ENCODE results near the gene C1QTNF5. TPM values are rescaled to one million over a fixed set of nuclear protein-coding genes. Genes with fewer than 3 reads are reported as not detected.

The C1QTNF5 gene
- total RNA-seq, 1 experiment from 2014 or later, result not detected

GRCh38 chr11:119374632-119375336, 34.1 kb upstream of the C1QTNF5 start:
- no peaks in the 10 kb centered on the region for H3K9me3 ChIP-seq
- H3K27me3 ChIP-seq, result no peaks in the 10 kb centered on the region
- DNase-seq, result peak; percentile 51
- no peak overlapping the region for H3K4me3 ChIP-seq
- H3K36me3 ChIP-seq, result peaks cover 15% of the 10 kb centered on the region

GRCh38 chr11:119373921-119374631, 33.4 kb upstream of the C1QTNF5 start:
- Histone ChIP-seq H3K36me3 (peaks cover 19% of the 10 kb centered on the region), H3K9me3 (no peaks in the 10 kb centered on the region), H3K27me3 (no peaks in the 10 kb centered on the region), H3K4me3 (no peak overlapping the region)
- peak; percentile 61 for DNase-seq

GRCh38 chr11:119373059-119373920, 32.6 kb upstream of the C1QTNF5 start:
- peaks cover 19% of the 10 kb centered on the region for H3K36me3 ChIP-seq
- H3K27me3 ChIP-seq, result no peaks in the 10 kb centered on the region
- DNase-seq, result no peak

GRCh38 chr11:119372260-119373058, 31.8 kb upstream of the C1QTNF5 start:
- H3K9me3 ChIP-seq, result no peaks in the 10 kb centered on the region
- no peak for DNase-seq
- H3K4me3 ChIP-seq, result no peak overlapping the region

More at GRCh38 chr11:119373059-119373920, 32.6 kb upstream of the C1QTNF5 start:
- no peaks in the 10 kb centered on the region for H3K9me3 ChIP-seq
- H3K4me3 ChIP-seq, result no peak overlapping the region

GRCh38 chr11:119371778-119372182, 31.1 kb upstream of the C1QTNF5 start:
- Histone ChIP-seq H3K27me3 (no peaks in the 10 kb centered on the region), H3K36me3 (peaks cover 19% of the 10 kb centered on the region), H3K4me3 (no peak overlapping the region), H3K9me3 (no peaks in the 10 kb centered on the region)
- peak; percentile 87 for DNase-seq

More at GRCh38 chr11:119372260-119373058, 31.8 kb upstream of the C1QTNF5 start:
- Histone ChIP-seq H3K36me3 (peaks cover 19% of the 10 kb centered on the region), H3K27me3 (no peaks in the 10 kb centered on the region)

- peaks cover 19% of the 10 kb centered on the region for H3K36me3 ChIP-seq
- no peaks in the 10 kb centered on the region for H3K27me3 ChIP-seq
- DNase-seq, result no peak
- H3K9me3 ChIP-seq, result no peaks in the 10 kb centered on the region
- no peak overlapping the region for H3K4me3 ChIP-seq
These were observed 30.5 kb upstream of the C1QTNF5 start for GRCh38 chr11:119371067-119371601.

- H3K36me3 ChIP-seq, result peaks cover 19% of the 10 kb centered on the region
- peak; percentile 92 for DNase-seq
These were observed 29.9 kb upstream of the C1QTNF5 start for GRCh38 chr11:119370486-119371046.

GRCh38 chr11:119369132-119369925, 28.6 kb upstream of the C1QTNF5 start:
- H3K4me3 ChIP-seq, result no peak overlapping the region
- H3K9me3 ChIP-seq, result no peaks in the 10 kb centered on the region
- peaks cover 21% of the 10 kb centered on the region for H3K36me3 ChIP-seq
- no peaks in the 10 kb centered on the region for H3K27me3 ChIP-seq
- DNase-seq, result no peak

More at GRCh38 chr11:119370486-119371046, 29.9 kb upstream of the C1QTNF5 start:
- no peaks in the 10 kb centered on the region for H3K9me3 ChIP-seq
- H3K4me3 ChIP-seq, result no peak overlapping the region
- no peaks in the 10 kb centered on the region for H3K27me3 ChIP-seq

- Histone ChIP-seq H3K4me3 (no peak overlapping the region), H3K9me3 (no peaks in the 10 kb centered on the region), H3K27me3 (no peaks in the 10 kb centered on the region), H3K36me3 (peaks cover 21% of the 10 kb centered on the region)
- DNase-seq, result peak; percentile 97
These were observed 27.7 kb upstream of the C1QTNF5 start for GRCh38 chr11:119368121-119369034.

- peaks cover 18% of the 10 kb centered on the region for H3K36me3 ChIP-seq
- no peak overlapping the region for H3K4me3 ChIP-seq
- no peaks in the 10 kb centered on the region for H3K9me3 ChIP-seq
- no peaks in the 10 kb centered on the region for H3K27me3 ChIP-seq
- peak; percentile 88 for DNase-seq
These were observed 27.0 kb upstream of the C1QTNF5 start for GRCh38 chr11:119367661-119368120.

- Histone ChIP-seq H3K36me3 (peaks cover 13% of the 10 kb centered on the region), H3K9me3 (no peaks in the 10 kb centered on the region), H3K27me3 (no peaks in the 10 kb centered on the region), H3K4me3 (no peak overlapping the region)
- DNase-seq, result peak; percentile 40
These were observed 26.3 kb upstream of the C1QTNF5 start for GRCh38 chr11:119366690-119367620.

- DNase-seq, result no peak
- H3K27me3 ChIP-seq, result no peaks in the 10 kb centered on the region
- H3K36me3 ChIP-seq, result peaks cover 15% of the 10 kb centered on the region
- H3K9me3 ChIP-seq, result no peaks in the 10 kb centered on the region
- no peak overlapping the region; the same call in 1 of the 2 replicates for H3K4me3 ChIP-seq
These were observed 24.4 kb upstream of the C1QTNF5 start for GRCh38 chr11:119365071-119365591.
